GM19193 (cell line): ENCODE results near the gene LRRIQ1.

Experiments used
- POLR2A ChIP-seq: IDR thresholded peaks from 4 replicates; pipeline ENCODE4 v1.6.1; 2011; ENCODE audit not compliant: insufficient read depth, insufficient read length; ENCODE audit errors: extremely low read depth

The LRRIQ1 gene

GRCh38 chr12:85095501-85095900 is 59.4 kb downstream of the LRRIQ1 start:
- no peak for TF ChIP-seq POLR2A

DNA sequence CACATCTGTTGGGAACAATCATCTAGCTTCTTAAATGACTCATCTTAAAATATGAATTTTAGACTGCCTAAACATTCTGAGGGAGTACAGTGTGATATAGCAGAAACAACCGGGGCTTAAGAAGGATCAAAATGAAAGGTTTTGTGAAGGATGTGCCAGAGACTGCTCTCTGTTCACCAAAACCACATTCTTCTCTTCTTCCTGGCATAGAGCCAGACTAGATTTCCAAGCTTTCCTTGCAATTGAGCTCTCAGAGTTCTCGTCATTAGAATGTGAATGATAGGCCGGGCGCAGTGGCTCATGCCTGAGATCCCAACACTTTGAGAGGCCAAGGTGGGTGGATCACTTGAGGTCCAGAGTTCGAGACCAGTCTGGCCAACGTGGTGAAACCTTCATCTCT is 94.5 kb downstream of the LRRIQ1 start:
- TF ChIP-seq POLR2A: no peak

DNA sequence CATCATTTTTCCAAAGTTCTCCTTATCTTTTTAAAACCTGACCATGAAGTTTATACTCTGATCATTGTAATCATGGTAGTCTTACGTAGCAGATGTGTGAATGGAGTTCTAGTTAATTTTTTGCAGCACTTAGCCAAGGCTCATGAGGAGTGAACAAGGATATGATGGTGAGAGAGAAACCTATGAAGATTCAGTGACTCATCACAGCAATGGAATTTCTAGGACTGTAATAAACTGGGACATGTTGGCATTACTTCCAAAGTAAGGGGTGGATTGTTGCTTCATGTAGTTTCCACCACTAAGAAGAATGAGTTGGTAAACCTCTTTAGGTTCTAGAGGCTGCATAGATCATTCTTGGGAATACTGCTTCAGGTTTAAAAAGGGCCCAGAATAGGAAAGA is 102.7 kb downstream of the LRRIQ1 start:
- no peak for TF ChIP-seq POLR2A

DNA sequence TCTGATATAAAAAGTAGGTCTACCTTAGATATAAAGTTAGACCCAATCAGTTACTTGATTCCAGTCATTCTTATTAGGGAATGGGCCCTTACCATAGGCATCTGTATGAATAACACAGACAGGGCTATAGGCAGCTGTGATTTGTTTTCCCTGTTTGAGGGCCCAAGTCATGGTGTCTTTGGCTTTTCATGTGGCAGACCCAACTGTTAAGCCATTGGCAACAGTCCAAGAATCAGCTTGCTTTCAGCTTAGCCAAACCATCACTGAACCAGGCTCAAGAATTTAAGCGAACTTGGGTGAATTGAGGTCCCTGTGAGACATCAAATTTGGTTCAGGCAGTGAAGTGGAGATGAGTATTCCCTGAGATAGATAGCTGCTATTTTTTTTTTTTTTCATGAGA is 111.2 kb downstream of the LRRIQ1 start:
- no peak for TF ChIP-seq POLR2A

- TF ChIP-seq POLR2A: no peak
These were observed 116.2 kb downstream of the LRRIQ1 start for GRCh38 chr12:85152311-85152729.

DNA sequence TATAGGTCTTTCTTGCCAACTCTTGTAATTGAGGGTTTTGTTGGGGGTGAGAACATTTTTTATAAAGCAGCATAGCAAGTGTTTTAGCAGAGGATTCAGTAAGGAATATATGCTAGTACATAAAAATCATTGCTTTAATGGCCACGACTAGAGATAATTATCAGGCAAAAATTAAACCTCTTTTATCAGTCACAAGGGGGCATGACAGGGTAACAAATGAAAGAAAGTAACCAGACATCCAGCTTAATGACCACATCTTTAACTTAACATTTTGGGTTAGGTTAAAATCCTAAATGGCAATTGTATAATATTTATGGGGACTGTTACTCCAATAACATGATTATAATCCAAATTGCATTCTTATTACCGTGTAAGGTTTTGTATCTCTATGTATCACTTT is 119.6 kb downstream of the LRRIQ1 start:
- TF ChIP-seq POLR2A: no peak

GRCh38 chr12:85156569-85156968 is 120.4 kb downstream of the LRRIQ1 start:
- no peak for TF ChIP-seq POLR2A

DNA sequence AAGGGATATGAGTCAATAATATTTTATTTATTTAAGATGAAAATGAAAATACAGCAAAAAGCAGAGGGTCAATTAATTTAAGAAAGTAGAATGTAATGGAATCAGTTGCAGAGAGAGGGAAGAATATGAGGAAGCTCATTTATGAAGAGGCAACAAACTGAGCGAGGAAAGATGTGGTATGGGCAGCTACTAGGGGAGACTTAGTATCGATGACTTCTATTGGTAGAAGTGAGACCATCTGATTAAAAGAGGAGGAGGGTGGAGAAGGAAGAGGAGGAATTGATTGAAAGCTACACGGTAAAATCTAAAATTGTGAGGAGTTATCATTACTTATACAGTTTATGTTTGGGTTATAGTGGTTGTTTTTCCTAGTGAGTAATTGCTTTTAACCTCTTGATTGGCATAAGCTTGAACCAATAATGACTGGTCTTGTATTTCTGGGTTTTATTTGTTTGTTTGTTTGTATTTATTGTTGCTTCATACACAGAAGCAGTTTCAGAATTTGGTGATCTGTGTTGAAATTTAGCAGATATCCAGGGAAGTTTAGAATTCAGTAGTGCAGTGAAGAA is 121.0 kb downstream of the LRRIQ1 start:
- no peak for TF ChIP-seq POLR2A

- no peak for TF ChIP-seq POLR2A
These were observed 127.7 kb downstream of the LRRIQ1 start for GRCh38 chr12:85163752-85164321.

- TF ChIP-seq POLR2A: no peak
These were observed 143.6 kb downstream of the LRRIQ1 start for GRCh38 chr12:85179680-85180270.

- no peak for TF ChIP-seq POLR2A
These were observed 146.5 kb downstream of the LRRIQ1 start for GRCh38 chr12:85182699-85183098.

DNA sequence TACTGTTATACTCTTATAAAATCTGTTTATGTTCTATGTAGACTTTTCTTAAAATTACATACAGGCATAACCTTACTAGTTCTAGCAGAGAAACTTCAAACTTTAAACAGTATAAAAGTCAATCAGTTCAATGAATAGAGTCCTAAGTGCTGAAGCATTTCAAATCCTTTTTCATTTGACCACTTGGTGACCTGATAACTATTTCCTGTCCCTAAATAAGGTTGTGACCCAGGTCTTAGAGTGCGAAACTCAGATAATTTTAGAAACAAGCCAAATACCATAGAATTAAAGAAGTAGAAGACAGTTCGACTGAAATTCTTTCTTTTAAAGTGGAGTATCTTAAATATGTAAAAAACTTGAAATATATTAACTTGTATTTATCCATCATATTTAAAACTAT is 147.7 kb downstream of the LRRIQ1 start:
- no peak for TF ChIP-seq POLR2A

DNA sequence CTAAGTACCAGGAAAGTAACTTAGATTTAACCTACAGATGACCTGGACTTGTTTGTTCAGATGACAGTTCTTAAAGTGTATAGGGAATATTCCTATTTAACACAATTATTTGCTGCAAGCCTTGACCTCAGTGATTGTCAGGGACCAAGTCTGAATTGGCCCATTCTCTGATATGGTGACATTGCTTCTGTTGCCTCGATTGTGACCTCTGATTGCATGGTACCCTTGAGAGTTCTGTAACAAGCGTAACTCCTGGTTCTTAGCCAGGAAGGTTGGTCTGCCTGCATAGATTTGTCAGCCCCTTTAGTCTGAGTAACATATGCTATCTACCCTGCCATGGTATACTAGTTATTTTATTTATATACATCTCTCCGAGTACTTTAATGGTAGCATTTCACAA is 150.1 kb downstream of the LRRIQ1 start:
- TF ChIP-seq POLR2A: no peak

GRCh38 chr12:85188619-85189018 is 152.5 kb downstream of the LRRIQ1 start:
- TF ChIP-seq POLR2A: no peak

DNA sequence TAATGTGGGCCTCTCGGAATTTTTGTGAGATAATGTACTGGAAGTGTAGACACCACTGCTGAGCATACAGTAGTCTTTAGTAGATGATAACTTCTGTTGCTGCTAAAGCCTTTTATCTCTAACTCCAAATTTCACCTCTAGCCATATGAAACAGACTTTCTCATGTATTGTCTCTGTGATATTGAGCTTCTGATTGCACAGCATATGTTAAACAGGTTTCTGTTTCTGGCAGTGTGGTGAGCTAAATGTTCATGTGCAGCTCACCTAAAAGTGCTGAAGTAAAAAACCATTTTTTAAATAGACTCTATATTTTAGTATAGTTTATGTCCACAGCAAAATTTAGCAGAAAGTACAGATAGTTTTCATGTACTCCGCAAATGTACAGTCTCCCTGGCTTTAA is 154.6 kb downstream of the LRRIQ1 start:
- no peak for TF ChIP-seq POLR2A

DNA sequence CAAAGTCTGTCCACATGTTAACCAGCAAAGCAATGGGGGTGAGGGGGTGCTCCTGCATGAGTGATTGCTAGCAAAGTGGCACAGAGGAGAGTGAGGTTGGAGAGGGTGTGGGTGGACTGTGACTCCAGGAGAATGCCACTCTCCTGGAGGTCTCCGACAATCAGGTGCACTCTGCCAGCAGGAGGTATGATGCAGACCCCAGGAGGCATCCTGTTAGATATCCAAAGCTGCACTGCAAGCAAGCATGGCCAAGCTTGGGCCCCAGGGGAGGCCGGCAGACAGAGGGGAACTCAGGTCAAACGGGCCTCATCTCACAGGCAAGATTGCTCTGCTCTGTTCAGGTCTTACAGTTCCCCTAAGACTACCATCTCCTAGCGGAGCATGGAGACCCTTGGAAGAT is 170.4 kb downstream of the LRRIQ1 start:
- no peak for TF ChIP-seq POLR2A
